ENCODE results near the gene PPY.

- TF ChIP-seq, protein P1, sequence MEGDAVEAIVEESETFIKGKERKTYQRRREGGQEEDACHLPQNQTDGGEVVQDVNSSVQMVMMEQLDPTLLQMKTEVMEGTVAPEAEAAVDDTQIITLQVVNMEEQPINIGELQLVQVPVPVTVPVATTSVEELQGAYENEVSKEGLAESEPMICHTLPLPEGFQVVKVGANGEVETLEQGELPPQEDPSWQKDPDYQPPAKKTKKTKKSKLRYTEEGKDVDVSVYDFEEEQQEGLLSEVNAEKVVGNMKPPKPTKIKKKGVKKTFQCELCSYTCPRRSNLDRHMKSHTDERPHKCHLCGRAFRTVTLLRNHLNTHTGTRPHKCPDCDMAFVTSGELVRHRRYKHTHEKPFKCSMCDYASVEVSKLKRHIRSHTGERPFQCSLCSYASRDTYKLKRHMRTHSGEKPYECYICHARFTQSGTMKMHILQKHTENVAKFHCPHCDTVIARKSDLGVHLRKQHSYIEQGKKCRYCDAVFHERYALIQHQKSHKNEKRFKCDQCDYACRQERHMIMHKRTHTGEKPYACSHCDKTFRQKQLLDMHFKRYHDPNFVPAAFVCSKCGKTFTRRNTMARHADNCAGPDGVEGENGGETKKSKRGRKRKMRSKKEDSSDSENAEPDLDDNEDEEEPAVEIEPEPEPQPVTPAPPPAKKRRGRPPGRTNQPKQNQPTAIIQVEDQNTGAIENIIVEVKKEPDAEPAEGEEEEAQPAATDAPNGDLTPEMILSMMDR (IDR thresholded peaks at IDR 0.05): no peak
- no peak for TF ChIP-seq POLR2A (IDR thresholded peaks at IDR 0.05)
These were observed 11.2 kb downstream of the PPY start for GRCh38 chr17:43931062-43931571.

Data from heart left ventricle (tissue), 13 donors.